ENCODE results near the gene CTSA. TPM values are rescaled to one million over a fixed set of nuclear protein-coding genes. Genes with fewer than 3 reads are reported as not detected.
A peak's percentile ranks its signal among the peaks of the same experiment; 100 is the strongest.
"Not testable (repeated sequence)": the region's sequence is repeated elsewhere in the genome, so short reads cannot be mapped to it uniquely, and the experiment has no call there.

CTSA gene
- total RNA-seq, 2 experiments from 2014 or later, result 64.9 to 76.3 TPM

DNA sequence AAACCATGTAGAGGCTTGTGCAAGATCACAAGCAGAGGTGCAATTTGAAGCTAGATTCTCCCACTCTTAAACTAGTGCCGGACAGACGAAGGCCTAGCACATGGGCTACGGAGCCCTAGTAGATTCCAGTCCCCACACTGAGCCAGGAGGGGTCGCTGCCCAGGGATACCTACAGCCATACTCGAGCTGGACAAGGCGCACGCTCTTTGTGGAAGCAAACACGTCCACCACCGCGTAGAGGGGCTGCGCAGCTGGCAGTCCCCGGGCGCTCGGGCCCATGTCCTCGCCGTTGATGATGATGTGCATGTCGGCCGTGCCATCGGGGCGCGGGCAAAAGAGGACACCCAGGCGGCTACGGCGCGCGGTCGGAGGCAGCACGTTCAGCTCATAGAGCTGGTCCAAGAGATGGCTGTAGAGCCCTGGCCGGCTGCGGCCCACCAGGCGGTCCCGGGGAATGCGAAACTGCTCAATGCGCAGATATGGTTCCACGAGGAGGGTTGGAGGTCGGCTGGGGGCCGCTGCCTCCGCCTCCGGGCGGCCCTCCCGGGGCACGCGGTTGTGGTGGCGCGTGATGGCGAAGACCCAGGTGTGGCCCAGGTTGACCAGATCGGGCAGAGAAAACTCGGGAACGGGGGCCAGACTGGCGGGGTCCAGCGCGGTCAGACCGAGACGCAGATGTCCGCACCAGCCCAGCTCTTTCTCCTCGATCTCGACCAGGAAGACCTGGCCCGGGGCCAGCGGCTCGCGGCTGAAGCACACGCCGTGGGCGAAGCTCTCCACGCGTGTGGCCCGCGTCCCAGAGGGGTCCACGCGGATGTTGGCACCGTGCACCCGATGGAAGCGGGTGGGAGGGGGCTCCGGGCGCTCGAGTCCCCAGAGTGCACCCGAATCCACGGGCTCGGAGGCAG lies 804 bp upstream of the CTSA start:
- Mint-ChIP-seq H3K4me1 (peaks cover 40% of the 10 kb centered on the region), H3K9me3 (no peaks in the 10 kb centered on the region), H3K27ac (peak overlapping the region; percentile 22), H3K4me3 (peak overlapping the region; percentile 90), H3K27me3 (no peaks in the 10 kb centered on the region), H3K36me3 (ENCODE audit: low read depth) (peaks cover 13% of the 10 kb centered on the region)
- ChIA-PET CTCF (interaction anchor here (0.5 to 2.3 kb wide), 11 partner anchors 9 to 97 kb away, joined by 3 to 9 read pairs (median 4); partner anchors contain the start of gene ZSWIM1), POLR2A (interaction anchor here (0.7 kb wide), 1 partner anchor 43 kb away, joined by 3 read pairs; no protein-coding TSS in a partner anchor)
- DNase-seq, result peak; percentile 40

DNA sequence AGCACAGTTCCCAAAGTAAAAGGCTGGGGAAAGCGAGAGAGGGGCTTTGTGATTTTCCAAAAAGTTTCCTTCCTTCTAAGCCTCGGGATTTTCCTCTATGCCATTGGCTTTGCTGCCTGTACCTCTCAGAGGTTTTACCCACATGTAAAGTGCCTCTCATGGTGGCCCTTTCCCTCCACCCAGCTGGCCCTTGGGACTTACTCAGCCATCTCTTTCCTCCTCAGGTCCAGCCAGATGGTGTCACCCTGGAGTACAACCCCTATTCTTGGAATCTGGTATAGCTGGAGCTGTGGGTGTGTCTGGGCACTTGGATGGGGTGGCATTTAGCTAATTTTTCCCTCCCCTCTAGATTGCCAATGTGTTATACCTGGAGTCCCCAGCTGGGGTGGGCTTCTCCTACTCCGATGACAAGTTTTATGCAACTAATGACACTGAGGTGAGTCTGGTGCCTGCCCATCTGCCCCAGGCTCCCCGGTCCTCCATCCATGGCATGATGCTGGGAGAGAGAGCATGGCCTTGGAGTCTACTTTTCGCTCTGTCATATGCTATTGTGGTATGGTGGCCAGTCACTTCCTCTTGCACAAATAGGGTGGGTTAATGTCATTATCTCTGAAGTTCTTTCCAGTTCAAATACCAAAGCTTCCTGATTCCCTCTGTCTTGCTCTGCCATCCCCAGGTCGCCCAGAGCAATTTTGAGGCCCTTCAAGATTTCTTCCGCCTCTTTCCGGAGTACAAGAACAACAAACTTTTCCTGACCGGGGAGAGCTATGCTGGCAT lies 1.1 kb downstream of the CTSA start:
- Mint-ChIP-seq H3K27ac (peak overlapping the region; percentile 83), H3K27me3 (no peaks in the 10 kb centered on the region), H3K4me1 (peaks cover 33% of the 10 kb centered on the region), H3K9me3 (no peaks in the 10 kb centered on the region), H3K4me3 (peak overlapping the region; percentile 90), H3K36me3 (ENCODE audit: low read depth) (peaks cover 8% of the 10 kb centered on the region)
- CTCF ChIA-PET, result interaction anchor here (0.9 to 1.1 kb wide), 5 partner anchors 9 to 32 kb away, joined by 3 to 5 read pairs (median 4); no protein-coding TSS in a partner anchor
- POLR2A ChIA-PET, result no interaction called here
- no peak for DNase-seq

DNA sequence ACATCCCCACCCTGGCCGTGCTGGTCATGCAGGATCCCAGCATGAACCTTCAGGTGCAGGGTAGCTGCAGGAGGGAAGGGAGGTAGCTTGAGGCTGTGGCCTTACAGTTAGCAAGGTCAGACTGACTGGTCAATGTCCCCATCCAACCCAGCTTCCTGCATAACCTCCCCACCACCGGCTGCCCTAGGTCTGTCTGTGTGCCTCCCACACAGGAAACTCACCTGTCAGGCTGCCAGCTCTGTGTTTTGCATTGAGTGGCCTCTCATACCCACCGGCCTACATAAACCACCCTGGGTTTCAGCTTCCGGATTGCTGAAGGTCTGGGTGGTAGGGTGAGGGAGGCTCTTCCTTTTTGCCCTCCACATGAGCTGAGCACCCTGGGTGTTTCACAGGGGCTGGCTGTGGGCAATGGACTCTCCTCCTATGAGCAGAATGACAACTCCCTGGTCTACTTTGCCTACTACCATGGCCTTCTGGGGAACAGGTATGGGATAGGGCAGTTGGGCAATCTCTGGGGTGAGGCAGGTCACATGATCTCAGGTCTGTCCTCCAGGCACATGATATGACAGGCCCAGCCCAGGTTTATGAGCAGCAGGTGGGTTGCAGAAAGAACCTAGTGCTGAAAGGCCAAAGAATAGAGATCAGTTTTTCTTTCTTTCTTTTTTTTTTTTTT lies 1.8 kb downstream of the CTSA start:
- Mint-ChIP-seq H3K9me3 (no peaks in the 10 kb centered on the region), H3K27ac (peak overlapping the region; percentile 83), H3K27me3 (no peaks in the 10 kb centered on the region), H3K4me1 (peaks cover 33% of the 10 kb centered on the region), H3K36me3 (ENCODE audit: low read depth) (peaks cover 8% of the 10 kb centered on the region), H3K4me3 (peak overlapping the region; percentile 90)
- POLR2A ChIA-PET, result no interaction called here
- CTCF ChIA-PET, result interaction anchor here (0.9 to 1.2 kb wide), 3 partner anchors 12 to 36 kb away, joined by 3 to 4 read pairs (median 4); no protein-coding TSS in a partner anchor
- DNase-seq, result no peak

DNA sequence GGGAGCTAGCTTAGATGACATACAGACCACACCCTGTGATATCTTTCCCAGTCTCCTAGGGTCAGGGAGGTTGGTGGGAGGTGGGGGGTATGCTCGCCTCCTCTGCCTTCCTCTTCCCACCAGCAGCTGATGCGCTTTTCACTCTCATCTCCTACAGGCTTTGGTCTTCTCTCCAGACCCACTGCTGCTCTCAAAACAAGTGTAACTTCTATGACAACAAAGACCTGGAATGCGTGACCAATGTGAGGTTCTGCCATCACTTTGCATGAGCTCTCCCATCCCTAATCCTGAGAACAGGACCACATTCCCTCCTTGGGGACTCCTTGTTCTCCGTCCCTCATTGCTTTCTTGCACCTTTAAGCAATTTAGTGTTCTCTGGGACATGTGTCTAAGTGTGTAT lies 2.7 kb downstream of the CTSA start:
- no peak for DNase-seq
- H3K4me1 Mint-ChIP-seq, result peaks cover 33% of the 10 kb centered on the region
- no peaks in the 10 kb centered on the region for H3K9me3 Mint-ChIP-seq
- POLR2A ChIA-PET, result no interaction called here
- H3K36me3 Mint-ChIP-seq (ENCODE audit: low read depth), result peaks cover 8% of the 10 kb centered on the region
- H3K27ac Mint-ChIP-seq, result no peak overlapping the region
- no peak overlapping the region for H3K4me3 Mint-ChIP-seq
- CTCF ChIA-PET, result interaction anchor here (0.9 to 1.2 kb wide), 2 partner anchors 12 to 37 kb away, joined by 3 read pairs; no protein-coding TSS in a partner anchor
- H3K27me3 Mint-ChIP-seq, result no peaks in the 10 kb centered on the region

DNA sequence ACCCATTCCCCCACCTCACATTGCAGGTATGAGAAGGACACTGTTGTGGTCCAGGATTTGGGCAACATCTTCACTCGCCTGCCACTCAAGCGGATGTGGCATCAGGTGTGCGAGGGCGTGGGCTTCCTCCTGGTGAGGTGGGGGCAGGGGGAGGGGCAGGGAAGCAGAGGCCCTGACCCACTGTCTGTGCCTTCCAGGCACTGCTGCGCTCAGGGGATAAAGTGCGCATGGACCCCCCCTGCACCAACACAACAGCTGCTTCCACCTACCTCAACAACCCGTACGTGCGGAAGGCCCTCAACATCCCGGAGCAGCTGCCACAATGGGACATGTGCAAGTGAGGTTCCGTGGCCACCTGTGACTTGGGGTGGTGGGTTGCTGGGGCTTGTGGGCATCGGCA lies 3.7 kb downstream of the CTSA start:
- Mint-ChIP-seq H3K27me3 (no peaks in the 10 kb centered on the region), H3K36me3 (ENCODE audit: low read depth) (peaks cover 8% of the 10 kb centered on the region), H3K4me1 (peaks cover 31% of the 10 kb centered on the region), H3K4me3 (no peak overlapping the region), H3K9me3 (no peaks in the 10 kb centered on the region), H3K27ac (no peak overlapping the region)
- CTCF ChIA-PET, result interaction anchor here (0.7 kb wide), 1 partner anchor 75 kb away, joined by 3 read pairs; no protein-coding TSS in a partner anchor
- DNase-seq, result no peak
- POLR2A ChIA-PET, result no interaction called here

DNA sequence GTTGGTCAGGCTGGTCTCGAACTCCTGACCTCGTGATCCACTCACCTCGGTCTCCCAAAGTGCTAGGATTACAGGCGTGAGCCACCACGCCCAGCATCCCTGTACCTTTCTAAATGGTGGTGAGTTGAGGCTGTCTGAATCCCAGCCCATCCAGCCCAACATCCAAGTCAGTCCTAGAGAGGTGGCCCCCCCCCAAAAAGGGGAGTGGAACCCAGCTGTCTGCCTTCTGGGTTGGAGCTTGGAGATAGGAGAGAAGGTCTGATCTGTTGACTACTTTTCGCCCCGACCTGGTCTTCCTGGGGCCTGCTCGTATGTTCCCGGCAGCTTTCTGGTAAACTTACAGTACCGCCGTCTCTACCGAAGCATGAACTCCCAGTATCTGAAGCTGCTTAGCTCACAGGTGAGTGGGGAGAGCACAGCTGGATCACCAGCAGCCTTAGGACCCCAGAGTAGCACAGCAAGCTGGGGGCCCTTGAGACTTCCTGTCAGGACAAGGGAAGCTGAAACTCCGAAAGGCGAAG lies 5.6 kb downstream of the CTSA start:
- Mint-ChIP-seq H3K27me3 (no peaks in the 10 kb centered on the region), H3K4me1 (peaks cover 21% of the 10 kb centered on the region), H3K9me3 (no peaks in the 10 kb centered on the region), H3K36me3 (ENCODE audit: low read depth) (peaks cover 8% of the 10 kb centered on the region), H3K4me3 (no peak overlapping the region), H3K27ac (no peak overlapping the region)
- POLR2A ChIA-PET, result no interaction called here
- CTCF ChIA-PET, result interaction anchor here (0.7 to 2.5 kb wide), 6 partner anchors 8 to 63 kb away, joined by 3 to 7 read pairs (median 3); partner anchors contain the start of gene SNX21
- no peak for DNase-seq

DNA sequence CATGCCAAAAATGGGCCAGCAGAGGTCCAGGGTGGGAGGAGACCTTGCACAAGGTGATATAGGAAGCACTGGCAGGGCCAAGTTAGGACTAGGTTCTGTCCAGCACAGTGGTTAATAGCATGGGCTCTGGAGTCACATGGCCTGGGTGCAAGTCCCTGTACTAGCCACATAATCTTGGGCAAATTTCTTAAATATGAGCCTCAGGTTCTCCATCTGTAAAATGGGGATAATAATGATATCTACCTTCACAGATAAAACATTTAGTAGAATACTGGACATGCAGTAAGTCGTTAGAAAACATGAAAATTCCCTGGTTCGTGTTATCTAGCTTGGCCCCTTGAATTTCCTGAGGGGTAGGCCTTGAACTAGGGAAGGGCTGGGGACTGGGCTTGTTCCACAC lies 6.2 kb downstream of the CTSA start:
- Mint-ChIP-seq H3K27me3 (no peaks in the 10 kb centered on the region), H3K36me3 (ENCODE audit: low read depth) (peaks cover 8% of the 10 kb centered on the region), H3K4me3 (no peak overlapping the region), H3K4me1 (peaks cover 15% of the 10 kb centered on the region), H3K9me3 (no peaks in the 10 kb centered on the region), H3K27ac (no peak overlapping the region)
- ChIA-PET POLR2A (no interaction called here), CTCF (interaction anchor here (0.6 to 2.5 kb wide), 5 partner anchors 9 to 86 kb away, joined by 3 to 7 read pairs (median 3); no protein-coding TSS in a partner anchor)
- no peak for DNase-seq

DNA sequence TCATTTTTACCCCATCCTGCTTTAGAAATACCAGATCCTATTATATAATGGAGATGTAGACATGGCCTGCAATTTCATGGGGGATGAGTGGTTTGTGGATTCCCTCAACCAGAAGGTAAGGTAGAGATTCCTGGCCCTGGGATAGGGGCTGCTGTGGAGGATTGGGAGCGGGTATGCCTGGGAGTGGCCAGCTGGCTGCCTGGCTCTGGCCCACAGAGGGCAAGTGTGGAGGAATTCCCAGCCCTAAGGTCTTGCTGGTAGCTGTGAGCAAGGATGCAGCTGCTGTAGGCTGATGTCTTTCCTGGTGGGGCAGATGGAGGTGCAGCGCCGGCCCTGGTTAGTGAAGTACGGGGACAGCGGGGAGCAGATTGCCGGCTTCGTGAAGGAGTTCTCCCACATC lies 6.6 kb downstream of the CTSA start:
- H3K27ac Mint-ChIP-seq, result no peak overlapping the region
- ChIA-PET POLR2A (no interaction called here), CTCF (interaction anchor here (0.6 to 2.5 kb wide), 5 partner anchors 8 to 86 kb away, joined by 3 to 7 read pairs (median 5); no protein-coding TSS in a partner anchor)

DNA sequence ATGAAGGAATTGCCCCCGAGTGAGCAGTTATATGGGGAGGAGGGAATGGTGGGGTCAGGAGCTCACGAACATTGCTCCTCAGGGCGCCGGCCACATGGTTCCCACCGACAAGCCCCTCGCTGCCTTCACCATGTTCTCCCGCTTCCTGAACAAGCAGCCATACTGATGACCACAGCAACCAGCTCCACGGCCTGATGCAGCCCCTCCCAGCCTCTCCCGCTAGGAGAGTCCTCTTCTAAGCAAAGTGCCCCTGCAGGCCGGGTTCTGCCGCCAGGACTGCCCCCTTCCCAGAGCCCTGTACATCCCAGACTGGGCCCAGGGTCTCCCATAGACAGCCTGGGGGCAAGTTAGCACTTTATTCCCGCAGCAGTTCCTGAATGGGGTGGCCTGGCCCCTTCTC lies 7.2 kb downstream of the CTSA start:
- ChIA-PET CTCF (interaction anchor here (1.4 to 2.5 kb wide), 5 partner anchors 8 to 35 kb away, joined by 3 to 7 read pairs (median 4); partner anchors contain the start of gene ZSWIM1), POLR2A (no interaction called here)
- no peaks in the 10 kb centered on the region for H3K27me3 Mint-ChIP-seq
- no peak for DNase-seq
- H3K4me1 Mint-ChIP-seq, result peaks cover 7% of the 10 kb centered on the region
- H3K4me3 Mint-ChIP-seq, result no peak overlapping the region
- H3K27ac Mint-ChIP-seq, result no peak overlapping the region
- H3K9me3 Mint-ChIP-seq, result no peaks in the 10 kb centered on the region
- H3K36me3 Mint-ChIP-seq (ENCODE audit: low read depth), result peaks cover 8% of the 10 kb centered on the region

More for the DNA sequence above, 6.6 kb downstream of the CTSA start:
- Mint-ChIP-seq H3K36me3 (ENCODE audit: low read depth) (peaks cover 8% of the 10 kb centered on the region), H3K4me1 (peaks cover 11% of the 10 kb centered on the region), H3K27me3 (no peaks in the 10 kb centered on the region), H3K4me3 (no peak overlapping the region), H3K9me3 (no peaks in the 10 kb centered on the region)
- DNase-seq, result no peak

DNA sequence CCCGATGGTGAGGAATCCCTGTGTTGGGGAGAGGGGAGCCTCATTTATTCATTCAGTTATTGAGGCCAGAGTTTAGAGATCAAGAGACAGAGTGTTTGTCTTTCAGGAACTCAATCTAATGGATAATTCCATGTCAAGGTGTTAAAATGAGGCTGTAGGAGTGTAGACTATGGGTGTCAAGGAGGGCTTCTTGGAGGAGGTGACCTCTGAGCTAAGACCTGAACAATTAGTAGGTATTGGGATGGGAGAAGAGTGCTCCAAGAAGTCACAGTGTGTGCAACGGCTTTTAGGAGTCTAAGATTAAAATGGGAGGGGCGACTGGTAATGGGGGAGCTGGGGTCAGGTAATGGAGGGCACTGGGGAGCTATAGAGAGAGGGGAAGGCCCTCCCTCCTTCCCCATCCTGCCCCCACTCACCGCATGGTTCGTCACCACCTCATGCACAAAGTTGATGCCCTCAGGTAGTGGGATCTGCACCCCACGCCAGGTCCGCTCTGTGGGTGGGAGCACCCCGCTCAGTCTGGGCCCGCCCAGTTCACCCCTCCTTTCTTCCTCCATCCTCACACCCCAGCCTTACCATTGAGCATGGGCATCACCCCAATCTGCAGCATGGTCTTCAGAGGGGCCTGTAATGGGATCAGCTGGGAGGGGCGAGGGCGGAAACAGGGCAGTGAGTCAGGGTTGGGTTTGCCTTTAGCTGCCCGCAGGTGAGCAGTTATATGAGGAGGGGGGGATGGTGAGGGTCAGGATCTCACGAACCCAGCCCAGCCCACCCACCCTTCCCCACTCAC lies 8.1 kb downstream of the CTSA start:
- ChIA-PET CTCF (interaction anchor here (0.7 to 1.9 kb wide), 7 partner anchors 9 to 75 kb away, joined by 3 to 8 read pairs (median 4); partner anchors contain the start of gene ZSWIM1), POLR2A (no interaction called here)

DNA sequence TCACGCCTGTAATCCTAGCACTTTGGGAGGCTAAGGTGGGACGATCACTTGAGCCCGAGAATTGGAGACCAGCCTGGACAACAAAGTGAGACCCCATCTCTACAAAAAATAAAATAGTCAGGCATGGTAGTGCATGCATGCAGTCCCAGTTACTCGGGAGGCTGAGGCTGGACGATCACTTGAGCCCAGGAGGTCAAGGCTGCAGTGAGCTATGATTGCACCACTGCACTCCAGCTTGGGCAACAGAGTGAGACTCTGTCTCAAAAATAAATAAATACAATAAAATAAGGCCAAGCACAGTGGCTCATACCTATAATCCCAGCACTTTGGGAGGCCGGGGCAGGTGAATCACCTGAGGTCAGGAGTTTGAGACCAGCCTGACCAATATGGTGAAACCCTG lies 10.2 kb downstream of the CTSA start:
- POLR2A ChIA-PET; H3K27me3 Mint-ChIP-seq; H3K27ac Mint-ChIP-seq; H3K9me3 Mint-ChIP-seq; H3K36me3 Mint-ChIP-seq (ENCODE audit: low read depth); H3K4me1 Mint-ChIP-seq; H3K4me3 Mint-ChIP-seq; DNase-seq: not testable (repeated sequence)
- CTCF ChIA-PET, result interaction anchor here (1.9 kb wide), 1 partner anchor 8 kb away, joined by 8 read pairs; no protein-coding TSS in a partner anchor

More for the DNA sequence above, 8.1 kb downstream of the CTSA start:
- Mint-ChIP-seq H3K4me1 (peaks cover 2% of the 10 kb centered on the region), H3K4me3 (no peak overlapping the region), H3K27me3 (no peaks in the 10 kb centered on the region), H3K36me3 (ENCODE audit: low read depth) (peaks cover 3% of the 10 kb centered on the region), H3K9me3 (no peaks in the 10 kb centered on the region), H3K27ac (no peak overlapping the region)
- no peak for DNase-seq

Data from activated CD4-positive, alpha-beta T cell treated with anti-CD3 and anti-CD28 coated beads, Interleukin-2, amount 10 ng/mL, durations not matched to agents 7 days and 5 days (primary cell).